Measurements from ENCODE around the gene RHD. TPM values are rescaled to one million over a fixed set of nuclear protein-coding genes. Genes with fewer than 3 reads are reported as not detected.
A peak's percentile ranks its signal among the peaks of the same experiment; 100 is the strongest.

Gene RHD
- total and polyA plus RNA-seq, 2 donors (not counting 1 experiment from before 2014, with no cell fraction given) = not detected

- H3K27ac Mint-ChIP-seq = no peak overlapping the region
- peaks cover 10 to 52% of the 10 kb centered on the region in 2 experiments for H3K36me3 ChIP-seq (replicated peaks in 1 of 2; ENCODE audit: control extremely low read depth in 1 of 2, control insufficient read depth in 1 of 2, extremely low read depth in 1 of 2, insufficient read depth in 2 of 2, low read length in 1 of 2)
- TF ChIP-seq CTCF (IDR thresholded peaks at IDR 0.05) = no peak
- TF ChIP-seq EZH2 (IDR thresholded peaks at IDR 0.05; ENCODE audit: borderline replicate concordance, insufficient read depth, low read depth, low read length, poor library complexity, severe bottlenecking) = no peak
- no peak overlapping the region for H3K4me3 Mint-ChIP-seq
- H3K79me2 ChIP-seq (ENCODE audit: control insufficient read depth, insufficient read depth, low read length) = peaks cover 27% of the 10 kb centered on the region
- no peak for ATAC-seq (ENCODE audit: low read depth)
- no peak overlapping the region for H3K9ac ChIP-seq (ENCODE audit: low read length)
- DNase-seq = no peak
- H3K4me1 Mint-ChIP-seq = peaks cover 65% of the 10 kb centered on the region
- no peaks in the 10 kb centered on the region for H3K27me3 ChIP-seq (replicated peaks in 1 of 4; ENCODE audit: control extremely low read depth in 1 of 4, control insufficient read depth in 3 of 4, insufficient read depth in 4 of 4, low read length in 3 of 4)
- intact Hi-C loops (cut with micrococcal nuclease) = loop anchor here (10.0 kb wide), 2 partner anchors 371 to 571 kb away; partner anchors contain the start of genes MAN1C1 and MTFR1L
- no peak overlapping the region for H3K4me3 ChIP-seq (ENCODE audit: control extremely low read depth in 1 of 5, extremely low read depth in 1 of 5, insufficient read depth in 1 of 5, low read depth in 2 of 5, low read length in 4 of 5)
- no peaks in the 10 kb centered on the region for H3K27me3 Mint-ChIP-seq
- 64% methylated on average over 2 of the region's 6 CpGs for WGBS (ENCODE audit: insufficient coverage)
- H4K20me1 ChIP-seq (ENCODE audit: control insufficient read depth, insufficient read depth, low read length, poor library complexity, severe bottlenecking) = peaks cover 42% of the 10 kb centered on the region
- H3K4me1 ChIP-seq (ENCODE audit: control insufficient read depth in 2 of 2, insufficient read depth in 2 of 2, low read length in 2 of 2) = peaks cover 39 to 45% of the 10 kb centered on the region in 2 donors
- POLR2A ChIA-PET = no interaction called here
- H2AFZ ChIP-seq (ENCODE audit: insufficient read depth, low read depth, low read length, poor library complexity, severe bottlenecking) = no peak overlapping the region
- no peaks in the 10 kb centered on the region for H3K9me3 Mint-ChIP-seq (ENCODE audit: insufficient read depth)
- H3K4me2 ChIP-seq (replicated peaks; ENCODE audit: low read depth, low read length, poor library complexity, severe bottlenecking) = no peak overlapping the region
- CTCF ChIA-PET = interaction anchor here (1.4 to 1.8 kb wide), 2 partner anchors 11 to 12 kb away, joined by 4 to 7 read pairs; partner anchors contain the start of gene SYF2
- no peak overlapping the region for H3K27ac ChIP-seq (ENCODE audit: low read length in 2 of 2)
- H3K9me3 ChIP-seq (ENCODE audit: control extremely low read depth in 1 of 3, control insufficient read depth in 2 of 3, insufficient read depth in 1 of 3, low read length in 2 of 3) = no peaks in the 10 kb centered on the region
These were observed 28.4 kb upstream of the RHD start for GRCh38 chr1:25243907-25244306.

GRCh38 chr1:25245393-25245792 lies 26.9 kb upstream of the RHD start:
- no peaks in the 10 kb centered on the region for H3K9me3 ChIP-seq (ENCODE audit: control extremely low read depth in 1 of 3, control insufficient read depth in 2 of 3, insufficient read depth in 1 of 3, low read length in 2 of 3)
- Mint-ChIP-seq H3K9me3 (ENCODE audit: insufficient read depth) (no peaks in the 10 kb centered on the region), H3K4me1 (peaks cover 51% of the 10 kb centered on the region), H3K27ac (peak overlapping the region; percentile 100), H3K27me3 (no peaks in the 10 kb centered on the region), H3K4me3 (peak overlapping the region; percentile 99)
- no CpG with 5 or more reads among the region's 5 CpGs for WGBS (ENCODE audit: insufficient coverage)
- peaks cover 42% of the 10 kb centered on the region for H4K20me1 ChIP-seq (ENCODE audit: control insufficient read depth, insufficient read depth, low read length, poor library complexity, severe bottlenecking)
- peaks cover 29 to 32% of the 10 kb centered on the region in 2 donors for H3K4me1 ChIP-seq (ENCODE audit: control insufficient read depth in 2 of 2, insufficient read depth in 2 of 2, low read length in 2 of 2)
- H2AFZ ChIP-seq (ENCODE audit: insufficient read depth, low read depth, low read length, poor library complexity, severe bottlenecking) = no peak overlapping the region
- no peak for TF ChIP-seq EZH2 (IDR thresholded peaks at IDR 0.05; ENCODE audit: borderline replicate concordance, insufficient read depth, low read depth, low read length, poor library complexity, severe bottlenecking)
- TF ChIP-seq CTCF (IDR thresholded peaks at IDR 0.05) = no peak
- CTCF ChIA-PET = interaction anchor here (0.6 to 1.8 kb wide), 2 partner anchors 13 to 1290 kb away, joined by 3 to 7 read pairs; partner anchors contain the start of gene SYF2
- H3K9ac ChIP-seq (ENCODE audit: low read length) = peak overlapping the region; percentile 98
- no peaks in the 10 kb centered on the region for H3K27me3 ChIP-seq (replicated peaks in 1 of 4; ENCODE audit: control extremely low read depth in 1 of 4, control insufficient read depth in 3 of 4, insufficient read depth in 4 of 4, low read length in 3 of 4)
- DNase-seq = no peak
- peaks cover 27% of the 10 kb centered on the region for H3K79me2 ChIP-seq (ENCODE audit: control insufficient read depth, insufficient read depth, low read length)
- H3K4me3 ChIP-seq (ENCODE audit: control extremely low read depth in 1 of 5, extremely low read depth in 1 of 5, insufficient read depth in 1 of 5, low read depth in 2 of 5, low read length in 4 of 5) = peak overlapping the region in 4 of 5 experiments; percentile 5 to 99 (median 96)
- intact Hi-C loops (cut with micrococcal nuclease) = loop anchor here (5.0 to 10.0 kb wide), 3 partner anchors 318 to 569 kb away; partner anchors contain the start of genes MAN1C1 and MTFR1L
- POLR2A ChIA-PET = interaction anchor here (0.5 to 1.7 kb wide), 3 partner anchors 13 to 1053 kb away, joined by 3 to 15 read pairs (median 7); partner anchors contain the start of gene SYF2
- ATAC-seq (ENCODE audit: low read depth) = no peak
- H3K4me2 ChIP-seq (replicated peaks; ENCODE audit: low read depth, low read length, poor library complexity, severe bottlenecking) = peak overlapping the region; percentile 82
- H3K36me3 ChIP-seq (replicated peaks in 1 of 2; ENCODE audit: control extremely low read depth in 1 of 2, control insufficient read depth in 1 of 2, extremely low read depth in 1 of 2, insufficient read depth in 2 of 2, low read length in 1 of 2) = peaks cover 10 to 52% of the 10 kb centered on the region in 2 experiments
- H3K27ac ChIP-seq (ENCODE audit: low read length in 2 of 2) = peak overlapping the region in 1 of 2 donors; percentile 97
